ENCODE measurements around the gene SLC4A2.

The SLC4A2 gene

GRCh38 chr7:151016505-151016904 lies 42.9 kb upstream of the SLC4A2 start (continued):
- TF ChIP-seq ZNF398 (tag by site-specific recombination; IDR thresholded peaks at IDR 0.05) (no peak), ZNF426 (tag by site-specific recombination; IDR thresholded peaks at IDR 0.05) (no peak), ZNF391 (tag by site-specific recombination; IDR thresholded peaks at IDR 0.05; ENCODE audit: borderline replicate concordance, low read depth) (no peak), HIC1 (tag by site-specific recombination; IDR thresholded peaks at IDR 0.05) (no peak), ZNF140 (tag by site-specific recombination; IDR thresholded peaks at IDR 0.05) (no peak), ZSCAN16 (tag by site-specific recombination; IDR thresholded peaks at IDR 0.05) (no peak), ZNF423 (tag by site-specific recombination; IDR thresholded peaks at IDR 0.05) (no peak), ZNF654 (tag by site-specific recombination; IDR thresholded peaks at IDR 0.05; ENCODE audit: low read depth) (no peak), ZNF639 (tag by site-specific recombination; IDR thresholded peaks at IDR 0.05) (no peak)
- TF ChIP-seq, protein P1, sequence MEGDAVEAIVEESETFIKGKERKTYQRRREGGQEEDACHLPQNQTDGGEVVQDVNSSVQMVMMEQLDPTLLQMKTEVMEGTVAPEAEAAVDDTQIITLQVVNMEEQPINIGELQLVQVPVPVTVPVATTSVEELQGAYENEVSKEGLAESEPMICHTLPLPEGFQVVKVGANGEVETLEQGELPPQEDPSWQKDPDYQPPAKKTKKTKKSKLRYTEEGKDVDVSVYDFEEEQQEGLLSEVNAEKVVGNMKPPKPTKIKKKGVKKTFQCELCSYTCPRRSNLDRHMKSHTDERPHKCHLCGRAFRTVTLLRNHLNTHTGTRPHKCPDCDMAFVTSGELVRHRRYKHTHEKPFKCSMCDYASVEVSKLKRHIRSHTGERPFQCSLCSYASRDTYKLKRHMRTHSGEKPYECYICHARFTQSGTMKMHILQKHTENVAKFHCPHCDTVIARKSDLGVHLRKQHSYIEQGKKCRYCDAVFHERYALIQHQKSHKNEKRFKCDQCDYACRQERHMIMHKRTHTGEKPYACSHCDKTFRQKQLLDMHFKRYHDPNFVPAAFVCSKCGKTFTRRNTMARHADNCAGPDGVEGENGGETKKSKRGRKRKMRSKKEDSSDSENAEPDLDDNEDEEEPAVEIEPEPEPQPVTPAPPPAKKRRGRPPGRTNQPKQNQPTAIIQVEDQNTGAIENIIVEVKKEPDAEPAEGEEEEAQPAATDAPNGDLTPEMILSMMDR (tag by site-specific recombination; IDR thresholded peaks at IDR 0.05), result no peak
- TF ChIP-seq, protein P2, sequence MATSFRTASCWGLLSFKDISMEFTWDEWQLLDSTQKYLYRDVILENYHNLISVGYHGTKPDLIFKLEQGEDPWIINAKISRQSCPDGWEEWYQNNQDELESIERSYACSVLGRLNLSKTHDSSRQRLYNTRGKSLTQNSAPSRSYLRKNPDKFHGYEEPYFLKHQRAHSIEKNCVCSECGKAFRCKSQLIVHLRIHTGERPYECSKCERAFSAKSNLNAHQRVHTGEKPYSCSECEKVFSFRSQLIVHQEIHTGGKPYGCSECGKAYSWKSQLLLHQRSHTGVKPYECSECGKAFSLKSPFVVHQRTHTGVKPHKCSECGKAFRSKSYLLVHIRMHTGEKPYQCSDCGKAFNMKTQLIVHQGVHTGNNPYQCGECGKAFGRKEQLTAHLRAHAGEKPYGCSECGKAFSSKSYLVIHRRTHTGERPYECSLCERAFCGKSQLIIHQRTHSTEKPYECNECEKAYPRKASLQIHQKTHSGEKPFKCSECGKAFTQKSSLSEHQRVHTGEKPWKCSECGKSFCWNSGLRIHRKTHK (tag by site-specific recombination; IDR thresholded peaks at IDR 0.05), result no peak

GRCh38 chr7:151016942-151017341 lies 42.4 kb upstream of the SLC4A2 start:
- ChIA-PET CTCF (interaction anchor here (0.5 to 2.8 kb wide), 7 partner anchors 9 to 739 kb away, joined by 4 to 29 read pairs (median 7); no protein-coding TSS in a partner anchor), POLR2A (no interaction called here)
- Histone ChIP-seq H3K4me1 (ENCODE audit: control insufficient read depth, insufficient read depth, low read length) (no peaks in the 10 kb centered on the region), H3K9me3 (ENCODE audit: control insufficient read depth, insufficient read depth, low read depth, low read length) (no peaks in the 10 kb centered on the region), H3K27ac (ENCODE audit: extremely low read depth, low read depth, low read length) (no peak overlapping the region), H3K36me3 (ENCODE audit: control insufficient read depth in 2 of 2, insufficient read depth in 1 of 2, low read length in 2 of 2) (no peaks in the 10 kb centered on the region), H3K4me3 (ENCODE audit: low read depth, low read length) (no peak overlapping the region)
- TF ChIP-seq, protein P3, sequence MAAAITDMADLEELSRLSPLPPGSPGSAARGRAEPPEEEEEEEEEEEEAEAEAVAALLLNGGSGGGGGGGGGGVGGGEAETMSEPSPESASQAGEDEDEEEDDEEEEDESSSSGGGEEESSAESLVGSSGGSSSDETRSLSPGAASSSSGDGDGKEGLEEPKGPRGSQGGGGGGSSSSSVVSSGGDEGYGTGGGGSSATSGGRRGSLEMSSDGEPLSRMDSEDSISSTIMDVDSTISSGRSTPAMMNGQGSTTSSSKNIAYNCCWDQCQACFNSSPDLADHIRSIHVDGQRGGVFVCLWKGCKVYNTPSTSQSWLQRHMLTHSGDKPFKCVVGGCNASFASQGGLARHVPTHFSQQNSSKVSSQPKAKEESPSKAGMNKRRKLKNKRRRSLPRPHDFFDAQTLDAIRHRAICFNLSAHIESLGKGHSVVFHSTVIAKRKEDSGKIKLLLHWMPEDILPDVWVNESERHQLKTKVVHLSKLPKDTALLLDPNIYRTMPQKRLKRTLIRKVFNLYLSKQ (tag by site-specific recombination; IDR thresholded peaks at IDR 0.05; ENCODE audit: borderline replicate concordance), result no peak
- no peak for TF ChIP-seq GLI4 (tag by site-specific recombination; IDR thresholded peaks at IDR 0.05)
- no peak for TF ChIP-seq GFI1B (tag by site-specific recombination; IDR thresholded peaks at IDR 0.05)
- TF ChIP-seq ZNF623 (tag by site-specific recombination; IDR thresholded peaks at IDR 0.05), result no peak
- TF ChIP-seq SCRT2 (tag by site-specific recombination; IDR thresholded peaks at IDR 0.05), result no peak
- no peak for TF ChIP-seq KLF7 (tag by site-specific recombination; IDR thresholded peaks at IDR 0.05; ENCODE audit: borderline replicate concordance)
- TF ChIP-seq ZNF23 (tag by site-specific recombination; IDR thresholded peaks at IDR 0.05; ENCODE audit: borderline replicate concordance), result no peak
- TF ChIP-seq ZNF133 (tag by site-specific recombination; IDR thresholded peaks at IDR 0.05), result no peak
- no peak for TF ChIP-seq ZNF843 (tag by site-specific recombination; IDR thresholded peaks at IDR 0.05)
- no peak for TF ChIP-seq ZFP37 (tag by site-specific recombination; IDR thresholded peaks at IDR 0.05)
- TF ChIP-seq ZNF785 (tag by site-specific recombination; IDR thresholded peaks at IDR 0.05), result no peak
- TF ChIP-seq ZNF558 (tag by site-specific recombination; IDR thresholded peaks at IDR 0.05), result no peak
- TF ChIP-seq, protein P1 (tag by site-specific recombination; IDR thresholded peaks at IDR 0.05), result no peak
